GM19043 (cell line): ENCODE measurements around the gene CARD9.
"Not testable (repeated sequence)": the region's sequence is repeated elsewhere in the genome, so short reads cannot be mapped to it uniquely, and the experiment has no call there.

ENCODE experiments used
- ATAC-seq: cut with Tn5 transposase; IDR thresholded peaks from one replicate; pipeline ENCODE4 v1.9.1; 2021; ENCODE audit warnings: low read depth; ENCODE audit not compliant: unreplicated experiment

The CARD9 gene

GRCh38 chr9:136364942-136365774 is 8.3 kb downstream of the CARD9 start:
- ATAC-seq: no peak

DNA sequence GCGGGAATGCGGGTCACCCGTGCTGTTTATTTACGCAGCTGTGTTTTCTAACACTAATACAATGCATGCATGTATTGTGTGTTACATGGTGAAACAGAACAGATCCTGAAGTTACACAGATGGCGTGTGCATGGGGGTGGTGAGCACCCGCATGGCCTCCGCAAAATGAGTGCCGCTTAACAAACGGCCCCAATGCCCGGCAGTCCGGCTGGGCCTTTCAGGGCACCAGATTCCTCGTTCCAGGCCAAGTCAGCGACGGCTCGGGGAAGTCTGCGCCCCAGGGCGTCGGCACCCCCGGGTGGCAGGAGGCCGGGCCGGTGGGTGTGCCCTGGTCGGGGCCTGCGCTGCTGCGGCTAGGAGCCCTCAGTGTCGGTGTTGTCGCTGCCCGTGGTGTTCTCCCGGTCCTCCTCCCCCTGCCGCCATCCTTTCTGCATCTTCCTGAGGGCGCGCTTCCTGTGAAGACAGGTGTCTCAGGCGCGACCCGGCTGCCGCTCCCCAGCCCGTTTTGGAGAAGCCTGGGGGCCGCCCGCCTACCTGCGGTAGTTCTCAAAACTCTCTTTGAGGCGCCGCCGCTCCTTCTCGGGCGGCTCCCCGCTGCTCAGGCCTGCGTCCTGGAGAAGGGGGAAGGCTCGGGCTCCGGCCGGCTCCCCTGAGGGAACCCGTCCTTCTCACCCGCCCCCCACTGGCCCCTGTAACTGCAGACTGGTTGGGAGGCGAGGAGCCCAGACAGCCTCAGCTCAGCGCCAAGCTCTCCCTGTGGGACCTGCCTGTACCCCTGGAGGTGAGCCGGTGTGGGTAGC is 9.3 kb downstream of the CARD9 start:
- ATAC-seq: no peak

DNA sequence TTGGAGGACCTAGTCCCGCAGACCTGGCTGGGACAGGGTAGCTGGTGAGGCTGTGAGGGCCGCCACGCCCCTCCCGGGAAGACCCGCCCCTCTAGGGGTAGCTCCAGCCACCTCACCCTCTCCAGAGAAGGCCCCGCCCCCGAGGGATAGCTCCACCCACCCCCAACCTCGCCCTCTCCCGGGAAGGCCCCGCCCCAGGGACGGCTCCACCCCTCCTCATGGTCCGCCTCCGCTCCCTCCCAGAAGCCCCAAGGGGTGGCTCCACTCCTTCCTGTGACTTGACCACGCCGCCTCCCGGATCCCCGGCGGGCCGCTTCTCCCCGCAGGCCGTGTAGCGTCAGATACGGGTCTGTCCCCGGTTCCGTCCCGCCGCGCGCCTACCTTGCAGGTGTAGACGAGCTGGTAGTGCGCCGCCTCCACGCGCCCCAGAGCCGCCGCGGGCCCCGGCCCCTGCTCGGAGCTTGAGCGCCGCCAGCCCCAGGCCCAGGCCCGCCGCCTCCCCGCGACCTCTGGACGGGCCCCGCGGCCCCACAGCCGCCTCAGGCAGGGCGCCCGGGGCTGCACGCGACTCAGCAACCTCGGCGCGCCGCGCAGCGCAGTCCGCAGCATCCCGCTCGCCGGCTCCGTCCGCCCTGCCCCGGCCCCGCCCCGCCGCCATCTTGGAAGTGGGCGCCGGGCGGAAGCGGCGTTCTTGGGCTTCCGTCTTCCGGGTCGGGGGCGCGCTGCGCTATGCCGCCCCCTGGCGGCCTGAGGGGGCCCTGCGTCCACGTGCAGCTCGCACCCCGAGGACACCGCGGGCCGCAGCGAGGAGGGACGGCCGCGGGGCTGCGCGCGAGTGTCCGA is 10.1 kb downstream of the CARD9 start, which contains the start of gene DNLZ:
Gene DNLZ, minus strand, starts transcription at position 639 of the 843 bp plus-strand sequence. Its CDS starts 30 bp downstream, at position 609.
- ATAC-seq: peak; percentile 79

DNA sequence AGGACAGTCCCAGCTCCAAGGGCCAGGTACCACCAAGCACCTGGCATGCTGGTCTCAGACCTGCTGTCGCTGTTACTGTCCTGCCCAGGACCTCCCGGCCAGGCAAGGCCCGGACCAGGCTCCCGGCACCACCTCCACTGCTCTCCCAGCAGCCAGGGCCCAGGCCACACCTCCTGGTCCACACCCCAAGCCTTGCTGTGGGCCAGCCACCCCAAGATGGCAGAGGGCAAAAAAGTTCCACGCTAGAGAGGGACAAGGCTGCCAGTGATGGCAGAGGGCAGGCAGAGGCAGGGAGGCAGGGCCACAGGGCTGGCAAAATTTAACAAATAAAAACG is 11.1 kb downstream of the CARD9 start:
- ATAC-seq: no peak

- no peak for ATAC-seq
Measured at GRCh38 chr9:136361754-136362449, 11.6 kb downstream of the CARD9 start.

GRCh38 chr9:136361047-136361753 is 12.3 kb downstream of the CARD9 start:
- no peak for ATAC-seq

- ATAC-seq: no peak
Measured at GRCh38 chr9:136359774-136360718, 13.4 kb downstream of the CARD9 start.

DNA sequence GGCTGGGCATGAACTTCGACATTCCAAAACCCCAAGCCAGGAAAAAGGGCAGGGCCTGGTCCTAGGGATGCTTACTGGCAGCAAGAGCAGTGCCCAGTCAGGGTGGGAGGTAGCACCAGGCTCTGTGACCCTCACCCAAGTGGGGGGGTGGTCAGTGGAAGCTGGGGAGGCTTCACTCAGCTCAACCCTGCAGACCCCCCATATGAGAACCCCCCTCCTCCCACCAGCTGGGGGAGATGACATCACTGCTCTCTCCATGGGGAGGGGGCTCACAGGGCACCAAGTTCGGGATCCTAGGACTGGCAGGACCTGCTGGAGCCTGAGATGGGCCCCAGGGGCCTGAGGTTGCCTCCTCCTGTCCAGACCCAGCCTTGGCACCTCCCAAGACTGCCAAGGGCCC is 14.6 kb downstream of the CARD9 start:
- no peak for ATAC-seq

DNA sequence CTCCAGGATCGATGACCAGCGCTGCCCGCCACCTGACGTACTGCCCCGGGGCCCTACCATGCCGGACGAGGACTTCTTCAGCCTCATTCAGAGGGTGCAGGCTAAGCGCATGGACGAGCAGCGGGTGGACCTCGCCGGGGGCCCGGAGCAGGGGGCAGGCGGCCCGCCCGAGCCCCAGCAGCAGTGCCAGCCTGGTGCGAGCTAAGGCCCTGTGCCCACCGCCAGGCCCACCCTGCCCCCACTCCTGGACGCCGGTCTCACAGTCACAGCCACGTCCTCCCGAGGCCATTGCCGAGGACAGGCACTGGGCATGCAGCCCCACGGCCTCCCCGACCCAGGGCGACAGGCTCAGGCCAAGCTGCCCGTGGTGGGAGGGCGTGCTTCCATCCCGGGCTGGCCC is 15.5 kb downstream of the CARD9 start:
- no peak for ATAC-seq

DNA sequence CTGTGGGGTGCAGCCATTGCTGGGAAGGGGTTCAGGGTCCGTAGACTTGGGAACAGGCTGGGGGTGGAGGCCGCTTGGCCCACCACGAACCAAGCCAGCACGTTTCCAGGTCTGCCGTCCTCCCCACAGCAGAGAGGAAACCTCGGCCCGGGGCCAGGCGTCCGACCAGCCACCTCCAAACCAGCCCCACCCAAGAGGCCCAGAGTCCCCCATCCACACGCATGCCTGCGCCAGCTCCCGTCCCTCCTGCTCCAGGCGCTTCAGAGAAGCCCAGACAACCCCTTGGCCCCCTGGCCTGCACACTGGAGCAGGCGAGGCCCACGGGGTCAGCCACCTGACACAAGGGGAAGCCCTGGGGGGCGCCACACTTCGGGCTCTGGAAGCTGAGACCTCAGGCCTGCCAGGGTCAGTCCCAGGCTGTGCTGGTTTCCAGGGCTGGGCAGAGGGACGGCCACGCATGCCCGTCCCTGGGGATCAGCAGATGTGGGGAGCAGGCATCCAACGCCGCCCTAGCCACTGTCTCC is 16.2 kb downstream of the CARD9 start:
- no peak for ATAC-seq

DNA sequence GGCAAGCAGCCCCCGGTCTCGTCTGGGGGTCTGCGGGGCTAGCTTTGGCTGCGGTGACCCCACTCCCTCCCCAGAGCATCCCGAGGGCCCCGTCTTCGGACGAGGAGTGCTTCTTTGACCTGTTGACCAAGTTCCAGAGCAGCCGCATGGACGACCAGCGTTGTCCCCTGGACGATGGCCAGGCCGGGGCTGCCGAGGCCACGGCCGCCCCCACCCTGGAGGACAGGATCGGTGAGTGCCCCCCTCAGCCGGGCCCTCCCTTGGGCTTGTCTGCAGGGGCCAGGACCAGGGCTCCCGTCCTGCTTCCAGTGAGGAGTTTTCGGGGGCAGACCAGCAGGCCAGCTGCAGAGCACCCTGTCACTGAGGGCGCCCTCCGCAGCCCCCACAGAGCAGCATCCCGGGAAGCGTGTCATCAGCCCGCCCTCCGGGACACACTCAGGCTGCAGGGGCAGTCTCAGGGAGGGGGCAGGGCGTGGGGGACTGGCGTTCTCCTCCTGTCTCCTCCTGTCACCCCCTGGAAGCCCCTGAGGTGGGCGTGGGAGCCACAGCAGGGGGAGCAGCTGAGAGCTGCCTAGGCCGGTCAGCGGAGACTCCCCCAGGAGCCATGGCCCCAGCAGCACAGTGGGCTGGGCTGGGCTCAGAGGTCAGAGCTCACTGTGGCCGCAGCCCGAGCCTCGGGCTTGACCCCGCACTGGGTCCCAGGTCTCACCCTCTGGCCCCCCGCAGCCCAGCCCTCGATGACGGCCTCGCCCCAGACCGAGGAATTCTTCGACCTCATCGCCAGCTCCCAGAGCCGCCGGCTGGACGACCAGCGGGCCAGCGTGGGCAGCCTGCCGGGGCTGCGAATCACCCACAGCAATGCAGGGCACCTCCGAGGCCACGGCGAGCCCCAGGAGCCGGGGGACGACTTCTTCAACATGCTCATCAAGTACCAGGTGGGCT is 17.6 kb downstream of the CARD9 start:
- no peak for ATAC-seq

DNA sequence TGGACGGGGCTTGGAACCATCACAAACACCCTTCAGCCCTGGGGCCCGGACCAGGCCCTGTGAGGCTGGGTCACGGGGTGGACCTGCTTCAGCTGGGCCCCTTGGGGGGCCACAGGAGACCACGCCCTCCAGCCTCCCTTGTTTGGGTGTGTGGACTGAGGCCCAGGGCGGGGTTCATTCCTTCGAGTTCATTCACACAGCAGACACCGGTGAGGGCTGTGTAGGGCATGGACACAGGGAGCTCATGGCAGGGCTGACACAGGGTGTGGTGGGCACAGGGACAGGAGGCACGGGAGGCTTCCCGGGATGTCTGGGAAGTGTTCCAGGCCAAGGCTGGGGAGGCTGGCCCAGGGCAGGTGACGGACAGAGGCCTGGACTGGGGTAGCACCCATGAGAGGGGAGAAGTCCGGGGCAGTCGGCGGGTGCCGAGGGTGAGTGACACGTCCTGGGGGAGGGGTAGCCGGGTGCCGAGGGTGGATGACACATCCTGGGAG is 18.8 kb downstream of the CARD9 start:
- no peak for ATAC-seq

DNA sequence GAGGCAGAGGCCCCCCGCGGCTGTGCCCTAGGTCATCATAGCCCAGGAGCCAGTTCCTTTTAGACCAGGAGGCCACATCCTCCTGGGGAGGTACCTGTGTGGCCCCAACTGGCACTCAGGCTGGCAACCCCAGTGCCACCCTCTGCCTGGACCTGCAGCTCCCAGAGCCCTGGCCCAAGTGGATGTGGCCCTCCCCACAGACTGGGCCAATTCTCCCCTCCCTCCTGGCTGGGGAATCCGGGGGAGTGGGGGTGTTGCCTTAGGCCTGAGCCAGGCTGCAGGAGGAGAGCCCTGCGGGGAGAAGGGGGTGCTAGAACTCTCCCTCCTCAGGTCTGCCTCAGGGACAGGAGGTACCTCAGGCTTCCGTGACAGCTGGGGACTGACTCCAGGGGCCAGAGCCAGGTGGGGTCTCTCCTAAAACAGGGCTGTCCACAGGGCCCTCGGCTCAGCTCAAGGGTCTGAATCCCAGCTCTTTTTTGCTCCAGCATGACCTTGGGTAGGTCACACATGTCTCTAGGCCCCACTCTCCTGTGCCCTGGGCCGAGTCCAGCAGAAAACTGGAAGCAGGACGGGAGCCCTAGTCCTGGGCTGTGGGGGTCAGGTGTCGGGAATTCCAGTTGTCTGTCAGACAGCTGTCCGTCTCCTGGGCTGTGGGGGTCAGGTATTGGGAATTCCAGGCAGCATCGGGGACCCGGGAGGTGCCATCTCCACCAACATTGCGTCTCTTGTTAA is 19.5 kb downstream of the CARD9 start:
- ATAC-seq: no peak

GRCh38 chr9:136353088-136353487 is 20.4 kb downstream of the CARD9 start:
- no peak for ATAC-seq

DNA sequence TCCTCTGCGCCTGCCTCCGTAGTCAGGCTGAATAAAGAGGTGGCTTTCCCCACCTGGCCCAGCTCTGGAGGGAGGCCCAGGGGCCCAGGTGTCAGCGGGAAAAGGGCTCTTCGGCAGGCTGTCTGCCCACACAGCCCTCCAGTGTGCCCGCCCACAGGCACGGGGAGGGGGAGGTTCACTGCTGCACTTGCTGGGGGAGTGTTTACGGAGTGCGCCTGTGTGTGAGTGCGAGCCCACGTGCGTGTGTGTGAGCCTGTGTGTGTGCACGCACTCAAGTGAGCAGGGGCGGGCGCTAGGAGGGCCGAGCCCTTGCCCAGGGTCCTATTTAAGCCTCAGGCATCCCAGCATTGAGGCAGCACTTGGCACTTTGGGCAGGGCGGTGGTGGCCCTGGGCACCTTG is 20.8 kb downstream of the CARD9 start:
- ATAC-seq: no peak

- ATAC-seq: not testable (repeated sequence)
Measured at GRCh38 chr9:136351868-136352267, 21.6 kb downstream of the CARD9 start.
